GM18502 (cell line): ENCODE results near the gene TMEM184B.
"Not testable (repeated sequence)": the region's sequence is repeated elsewhere in the genome, so short reads cannot be mapped to it uniquely, and the experiment has no call there.

Experiments
- ATAC-seq: cut with Tn5 transposase; IDR thresholded peaks from one replicate; pipeline ENCODE4 v1.9.1; 2021; ENCODE audit warnings: mild to moderate bottlenecking; ENCODE audit not compliant: unreplicated experiment, poor library complexity

TMEM184B gene

DNA sequence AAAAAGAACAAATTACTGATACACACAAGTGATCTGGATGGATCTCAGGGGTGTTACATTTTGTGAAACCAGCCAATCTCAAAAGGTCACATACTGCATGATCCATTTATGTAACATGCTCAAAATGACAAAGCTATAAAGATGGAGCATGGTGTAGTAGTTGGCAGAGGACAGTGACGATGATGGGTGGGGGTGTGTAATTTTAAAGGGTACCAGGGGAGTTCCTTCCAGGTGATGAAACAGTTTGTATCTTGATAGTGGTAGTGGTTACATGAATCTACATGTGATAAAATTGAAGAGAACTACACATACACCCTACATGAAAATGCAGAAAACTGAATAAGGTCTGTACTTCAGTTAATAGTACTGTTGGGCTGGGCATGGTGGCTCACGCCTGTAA lies 17.1 kb downstream of the TMEM184B start:
- ATAC-seq, result no peak

DNA sequence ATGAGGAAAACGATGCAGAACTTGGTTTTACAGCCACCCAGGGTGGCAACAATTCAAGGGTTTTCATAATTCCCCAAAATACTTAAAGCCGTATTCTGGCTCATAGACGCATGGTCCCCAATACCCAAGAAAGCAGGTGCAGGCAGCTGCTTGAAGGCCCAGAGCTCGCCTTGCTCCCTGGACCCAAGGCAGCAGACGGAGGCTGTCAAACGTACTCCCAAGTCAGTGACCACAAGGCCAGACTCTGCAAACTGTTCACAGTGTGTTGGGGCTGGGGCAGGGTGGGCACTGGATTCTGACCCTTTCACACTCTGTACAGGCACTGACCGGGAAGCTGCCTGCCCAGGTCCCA lies 21.5 kb downstream of the TMEM184B start:
- no peak for ATAC-seq

DNA sequence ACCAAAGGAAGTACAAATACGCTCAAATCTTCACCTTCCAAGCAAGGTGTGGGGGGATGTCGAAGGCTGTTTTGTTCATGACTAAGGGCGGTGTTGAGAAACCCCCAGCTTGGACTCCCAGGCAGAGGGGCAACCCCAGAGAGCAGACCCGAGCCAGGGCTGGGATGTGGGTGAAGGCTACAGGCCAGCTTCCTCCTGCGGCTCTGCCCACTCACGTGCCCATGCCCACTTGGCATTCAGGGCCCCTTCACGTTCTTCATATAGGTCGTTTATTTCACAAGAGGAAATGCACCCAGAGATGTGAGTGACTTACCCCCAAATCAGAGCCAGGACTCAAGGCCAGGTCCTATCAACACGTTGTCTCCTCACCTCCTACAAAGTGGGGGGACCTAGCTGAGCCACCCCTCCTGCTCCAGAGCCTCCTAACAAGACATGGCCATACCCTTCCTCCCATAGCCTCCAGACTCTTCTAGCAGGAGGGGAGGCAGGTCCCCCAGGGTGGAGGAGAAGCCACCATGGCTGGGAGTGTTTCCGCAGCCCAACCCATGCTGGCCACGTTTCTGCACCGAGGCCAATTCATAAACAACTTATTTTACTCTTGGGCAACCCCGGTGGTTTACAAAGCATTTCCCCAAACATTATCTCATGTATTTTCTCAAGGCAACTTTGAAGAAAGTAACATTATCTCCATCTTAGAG lies 22.0 kb downstream of the TMEM184B start:
- ATAC-seq, result no peak

DNA sequence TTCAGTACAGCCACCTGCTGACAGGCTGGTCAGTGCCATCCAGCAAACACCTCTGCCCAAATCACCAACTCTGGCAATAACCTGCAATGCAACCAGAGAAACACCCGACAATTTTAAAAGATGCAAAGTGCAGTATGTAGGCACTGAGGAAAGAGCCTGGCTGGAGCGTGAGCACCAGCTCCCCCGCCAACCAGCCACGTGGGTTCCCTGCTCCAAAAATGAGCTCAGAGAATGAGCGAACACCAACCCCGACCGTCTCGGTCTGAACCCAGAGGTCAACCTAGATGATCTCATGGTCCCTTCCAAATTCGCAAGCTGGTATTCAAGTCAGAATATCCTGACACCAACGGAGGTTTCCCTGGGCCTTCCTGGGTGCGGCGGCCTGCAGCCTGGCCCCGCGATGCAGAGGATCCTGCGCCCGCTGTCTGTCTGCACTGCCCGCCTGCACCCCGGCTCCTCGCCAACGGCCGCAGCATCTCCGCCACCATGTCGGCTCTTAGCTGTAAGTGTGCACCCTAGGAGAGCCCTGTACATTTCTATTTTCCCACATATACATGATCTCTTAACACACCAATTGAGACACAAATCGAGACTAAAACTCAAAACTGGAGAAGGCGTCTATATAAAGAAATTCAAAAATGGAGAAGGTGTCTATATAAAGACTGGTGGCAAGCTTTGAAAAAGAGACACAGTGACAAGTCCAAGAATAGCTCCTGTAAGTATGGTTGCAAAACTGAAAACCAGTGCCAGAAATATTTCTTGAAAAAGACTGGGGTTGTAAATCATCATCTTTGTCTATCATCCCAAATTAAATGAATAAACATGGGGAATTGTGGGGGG lies 22.8 kb downstream of the TMEM184B start:
- no peak for ATAC-seq

DNA sequence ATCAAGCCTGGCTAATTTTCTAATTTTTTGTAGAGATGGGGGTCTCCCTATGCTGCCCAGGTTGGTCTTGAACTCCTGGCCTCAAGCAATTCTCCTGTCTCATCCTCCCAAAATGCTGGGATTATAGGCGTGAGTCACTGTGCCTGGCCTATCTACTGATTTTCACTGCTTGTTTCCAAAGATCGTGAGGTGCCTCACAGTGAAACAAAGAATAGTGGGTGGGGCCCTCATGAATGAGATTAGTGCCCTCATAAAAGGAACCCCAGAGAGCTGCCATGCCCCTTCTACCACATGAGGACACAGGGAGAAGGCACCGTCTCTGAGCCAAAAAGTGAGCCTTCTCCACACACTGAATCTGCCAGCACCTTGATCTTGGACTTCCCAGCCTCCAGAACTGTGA lies 23.5 kb downstream of the TMEM184B start:
- ATAC-seq, result no peak

DNA sequence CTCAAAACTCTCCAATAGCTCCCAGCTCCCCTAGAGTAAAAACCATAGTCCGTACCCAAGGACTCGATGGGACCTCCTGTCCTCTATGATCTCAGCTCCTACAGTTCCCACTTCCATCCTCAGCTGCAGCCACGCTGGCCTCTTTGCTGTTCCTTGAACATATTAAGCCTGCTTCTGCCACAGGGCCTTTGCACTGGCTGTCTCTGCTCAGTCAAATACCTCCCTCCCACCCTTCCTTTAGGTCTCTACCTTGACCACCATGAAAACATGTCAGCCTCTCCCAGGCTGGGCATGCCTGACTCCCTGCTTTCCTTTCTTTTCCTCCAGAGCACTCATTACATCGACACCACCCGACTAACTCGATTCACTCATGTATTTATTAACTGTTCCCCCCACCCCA lies 24.5 kb downstream of the TMEM184B start:
- no peak for ATAC-seq

DNA sequence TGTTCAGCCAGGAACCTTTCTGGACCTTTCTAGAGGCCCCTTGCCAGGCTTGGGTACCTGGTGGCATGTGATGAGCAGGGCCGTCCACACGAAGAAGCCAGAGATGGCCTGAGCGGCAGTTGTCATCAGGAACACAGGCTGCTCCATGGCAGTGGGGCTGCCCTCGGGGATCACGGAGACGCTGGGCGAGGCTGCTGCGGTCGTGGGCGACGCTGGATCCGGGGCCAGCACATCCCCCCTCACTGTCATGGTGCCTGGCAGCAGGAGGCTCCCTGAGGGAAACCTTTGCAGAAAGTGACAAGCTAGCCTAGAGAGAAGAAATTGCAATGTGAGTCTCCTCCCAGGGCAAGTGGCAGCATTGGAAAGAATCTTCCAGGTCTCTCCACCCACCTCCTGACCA lies 25.1 kb downstream of the TMEM184B start:
- ATAC-seq, result no peak

DNA sequence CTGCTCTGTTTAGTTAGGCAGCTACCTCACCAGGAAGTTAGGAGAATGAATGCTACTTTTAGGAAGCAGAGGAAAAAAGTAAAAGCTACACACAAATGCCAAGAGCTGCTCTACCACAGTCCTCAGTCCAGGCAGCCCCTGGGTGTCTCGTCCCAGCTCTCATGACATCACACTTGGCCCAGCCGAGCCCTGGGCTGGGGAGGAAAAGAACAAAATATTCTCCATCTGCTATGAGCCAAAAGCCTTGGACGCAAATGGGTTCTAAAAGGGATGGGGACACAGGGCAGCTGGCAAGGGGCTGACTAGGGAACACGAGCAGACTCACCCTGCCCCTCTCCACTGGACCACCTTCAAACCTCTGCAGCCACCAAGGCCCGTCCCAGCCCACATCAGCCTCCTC lies 26.1 kb downstream of the TMEM184B start:
- ATAC-seq, result no peak

DNA sequence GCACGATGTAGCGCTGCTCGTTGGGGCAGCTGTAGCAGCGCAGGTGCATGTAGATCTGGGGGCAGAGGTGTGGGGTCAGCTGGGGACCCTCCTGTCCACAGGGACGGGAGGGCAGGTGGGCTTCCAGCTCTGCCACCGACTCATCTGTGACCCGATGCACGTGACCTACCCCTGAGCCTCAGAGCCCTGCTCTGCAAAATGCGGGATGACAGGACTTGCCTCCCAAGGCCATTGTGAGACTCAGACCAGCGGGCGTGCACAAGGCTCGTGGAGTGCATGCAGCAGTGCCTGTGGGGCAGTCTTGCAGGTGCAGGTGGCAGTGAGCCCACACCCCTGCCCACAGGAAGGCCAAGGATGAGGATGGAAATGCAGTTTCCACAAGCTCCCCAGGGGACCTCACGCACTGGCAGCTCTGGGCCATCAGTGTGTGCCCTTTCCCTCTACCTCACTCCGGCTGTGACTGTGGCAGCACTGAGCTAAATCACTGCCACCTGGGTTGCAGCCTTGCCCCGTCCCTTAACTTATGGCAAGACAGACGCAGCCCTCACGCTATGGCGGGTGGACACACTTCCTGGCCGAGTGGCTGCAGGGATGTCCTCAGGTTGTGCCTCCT lies 26.7 kb downstream of the TMEM184B start:
- ATAC-seq, result no peak

DNA sequence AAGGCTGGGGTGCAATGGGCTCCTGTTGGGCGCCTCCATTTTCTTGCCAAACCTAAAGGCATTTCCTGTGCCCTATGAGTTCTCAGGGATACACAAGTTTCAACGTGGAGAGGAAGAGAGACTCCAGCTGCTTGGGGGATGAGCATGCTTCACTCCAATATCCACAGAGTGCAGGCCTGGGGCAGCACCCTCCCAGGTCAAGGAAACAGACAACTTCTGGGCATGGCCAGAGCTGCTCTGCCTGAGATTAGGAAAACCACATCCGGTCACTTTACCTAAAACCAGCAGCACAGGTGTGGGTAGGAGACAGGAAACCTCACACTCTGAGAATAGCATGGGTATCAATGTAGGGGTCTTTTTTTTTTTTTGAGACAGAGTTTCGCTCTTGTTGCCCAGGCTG lies 28.7 kb downstream of the TMEM184B start:
- ATAC-seq, result no peak

DNA sequence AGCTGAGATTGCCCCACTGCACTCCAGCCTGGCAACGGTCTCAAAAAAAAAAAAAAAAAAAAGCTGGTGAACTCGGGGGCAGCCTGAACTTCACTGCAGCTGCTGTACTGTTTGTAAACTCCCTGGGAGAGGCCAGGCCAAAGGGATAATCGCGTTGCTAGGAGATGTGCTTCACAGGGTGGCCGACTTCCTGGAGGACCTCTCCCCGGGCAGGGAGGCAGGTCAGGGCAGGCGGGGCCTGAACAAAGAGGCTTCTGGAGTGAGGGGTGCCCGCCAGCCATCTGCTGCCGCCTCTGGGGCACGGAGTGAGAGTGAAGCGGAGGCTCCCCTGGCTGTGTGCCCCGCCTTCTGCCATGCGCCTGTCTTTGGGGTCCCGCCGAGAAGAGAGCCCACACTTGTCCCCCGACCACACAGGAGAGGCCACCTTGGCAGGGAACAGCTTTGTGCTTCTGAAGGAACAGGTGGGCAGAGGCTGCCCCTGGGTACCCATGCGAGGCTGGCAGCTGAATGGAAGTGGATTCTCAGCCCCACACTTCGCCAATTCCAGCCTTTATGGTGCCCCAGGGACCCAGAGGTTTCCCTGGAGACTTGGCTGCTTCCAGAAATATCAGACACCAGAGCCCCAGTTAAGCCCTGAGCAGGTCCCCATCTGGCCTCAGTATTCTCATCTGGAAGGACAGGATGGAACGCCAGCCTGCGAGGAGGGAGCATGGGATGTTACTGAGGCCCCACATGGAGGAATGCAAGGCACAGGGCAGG lies 29.6 kb downstream of the TMEM184B start:
- ATAC-seq, result no peak

DNA sequence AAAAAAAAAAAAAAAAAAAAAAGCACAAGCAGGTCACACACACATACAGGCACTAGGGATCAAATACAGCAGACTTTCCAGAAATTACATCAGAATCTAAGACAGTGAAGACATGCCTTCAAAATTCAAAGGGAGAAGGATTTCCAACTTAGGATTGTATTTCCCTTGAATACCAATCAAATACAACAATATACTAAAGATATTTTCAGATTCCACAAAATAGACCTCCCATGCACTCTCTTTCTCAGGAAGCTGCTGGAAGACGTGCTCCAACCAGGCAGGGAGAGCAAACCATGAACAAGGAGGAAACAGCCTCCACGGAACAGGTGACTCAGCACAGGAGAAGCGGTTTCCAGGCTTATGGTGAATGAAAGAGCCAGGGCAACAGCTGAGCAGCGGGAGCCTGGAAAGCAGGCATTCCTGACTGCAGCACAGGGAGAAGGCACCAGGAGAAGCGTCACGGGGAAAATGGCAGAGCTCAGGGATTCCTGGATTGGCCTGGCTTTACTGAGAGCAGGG lies 32.0 kb downstream of the TMEM184B start:
- no peak for ATAC-seq

DNA sequence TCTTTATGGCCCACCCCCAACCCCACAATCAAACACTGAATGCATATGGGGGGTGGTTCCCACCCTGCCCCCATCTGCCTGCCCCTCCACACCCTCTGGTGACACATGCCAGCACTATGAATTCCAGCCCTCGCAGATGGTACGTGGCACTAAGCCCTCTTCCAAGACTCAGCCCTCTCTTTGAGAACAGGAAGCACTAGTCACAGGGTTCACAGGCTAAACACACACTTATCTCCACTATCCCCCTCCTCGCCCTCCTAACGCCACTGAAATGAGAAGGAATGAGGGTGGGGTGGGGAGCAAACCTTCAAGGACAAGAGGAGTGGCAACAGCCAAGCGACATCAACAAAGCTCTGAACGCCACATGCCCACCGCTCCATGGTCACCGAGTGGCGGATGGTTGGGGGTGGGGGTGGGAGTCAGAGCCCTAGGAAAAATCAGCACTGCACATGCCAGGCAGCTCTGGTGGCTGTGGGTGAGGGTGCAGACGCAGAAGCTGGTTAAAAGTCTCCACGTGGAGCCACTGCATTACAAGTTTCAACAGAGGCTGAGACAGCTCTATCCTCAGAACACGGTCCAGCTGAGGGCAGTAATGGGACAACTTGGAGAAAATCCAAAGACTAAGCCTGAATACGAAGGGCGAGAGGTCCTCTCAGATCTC lies 33.6 kb downstream of the TMEM184B start:
- no peak for ATAC-seq

DNA sequence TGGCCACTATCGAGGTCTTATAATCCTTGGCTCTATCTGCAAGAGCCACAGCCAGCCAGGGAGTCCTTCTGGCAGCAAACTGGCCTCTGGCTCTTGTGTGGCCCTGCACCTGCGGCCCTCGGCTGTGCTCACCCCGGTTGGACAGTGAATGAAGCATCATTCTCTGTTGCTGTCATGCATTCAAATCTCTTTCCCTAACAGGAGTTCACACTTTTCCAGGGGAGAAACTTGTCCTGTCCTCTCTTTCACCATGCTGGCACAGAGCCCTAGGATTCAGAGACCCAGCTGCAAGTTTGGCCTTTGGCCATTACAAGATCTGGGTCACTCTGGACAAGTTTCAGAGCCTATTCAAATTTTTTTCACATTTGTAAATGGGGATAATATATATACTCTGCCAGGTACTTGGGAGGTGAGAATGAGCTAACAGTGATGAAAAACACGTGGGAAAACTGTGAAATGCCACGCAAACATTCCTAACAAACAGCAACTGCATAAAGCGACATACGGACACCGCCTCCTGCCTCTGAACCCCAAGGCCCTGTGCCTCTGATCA lies 34.2 kb downstream of the TMEM184B start:
- ATAC-seq, result no peak

DNA sequence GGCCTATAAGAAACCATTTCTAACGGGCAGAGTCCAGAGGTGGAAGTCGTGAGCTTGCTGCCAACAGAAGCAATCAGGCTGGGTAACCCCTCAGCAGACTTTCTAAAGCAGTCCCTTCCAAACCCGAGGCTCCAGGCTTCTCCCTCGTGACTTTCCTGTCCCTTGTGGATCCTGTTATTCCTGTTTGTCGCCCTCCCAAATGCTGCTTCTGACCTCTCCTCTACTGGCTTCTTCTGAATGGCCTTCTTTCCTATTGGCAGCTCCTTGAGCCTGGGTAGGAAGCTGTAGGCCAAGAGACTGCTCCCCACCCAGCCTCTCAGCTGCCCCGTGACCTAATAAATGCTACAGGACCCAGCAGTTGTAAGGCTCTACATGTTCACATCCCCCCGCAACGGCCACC lies 36.0 kb downstream of the TMEM184B start:
- ATAC-seq, result no peak

DNA sequence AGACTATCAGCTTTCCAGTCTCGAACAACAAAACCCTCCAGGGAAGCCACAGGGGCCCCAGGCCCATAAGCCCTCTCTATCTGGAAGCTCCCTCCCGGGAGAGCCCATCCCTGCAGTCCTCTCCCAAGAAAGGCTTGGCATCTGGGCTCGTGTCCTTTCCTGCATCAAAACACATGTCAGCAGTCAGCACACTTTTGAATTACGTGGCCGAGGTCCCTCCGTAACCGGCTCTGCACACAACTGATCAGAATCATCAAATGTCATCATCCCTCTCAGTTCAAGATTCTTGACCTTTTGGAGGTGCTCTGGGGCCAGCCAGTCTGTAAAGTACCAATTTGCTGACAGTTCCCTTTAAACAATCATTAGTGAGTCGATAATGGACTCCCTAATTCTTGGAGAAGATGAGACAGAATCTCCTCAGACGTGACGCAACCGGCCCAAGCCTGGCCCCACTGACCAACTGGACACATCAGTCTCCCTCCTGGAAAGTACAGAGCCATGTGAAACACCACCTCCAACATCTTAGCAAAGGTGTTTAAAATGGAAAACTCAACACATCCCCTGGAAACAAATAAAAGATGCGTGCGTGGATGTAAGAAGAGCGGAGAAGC lies 37.5 kb downstream of the TMEM184B start:
- no peak for ATAC-seq

DNA sequence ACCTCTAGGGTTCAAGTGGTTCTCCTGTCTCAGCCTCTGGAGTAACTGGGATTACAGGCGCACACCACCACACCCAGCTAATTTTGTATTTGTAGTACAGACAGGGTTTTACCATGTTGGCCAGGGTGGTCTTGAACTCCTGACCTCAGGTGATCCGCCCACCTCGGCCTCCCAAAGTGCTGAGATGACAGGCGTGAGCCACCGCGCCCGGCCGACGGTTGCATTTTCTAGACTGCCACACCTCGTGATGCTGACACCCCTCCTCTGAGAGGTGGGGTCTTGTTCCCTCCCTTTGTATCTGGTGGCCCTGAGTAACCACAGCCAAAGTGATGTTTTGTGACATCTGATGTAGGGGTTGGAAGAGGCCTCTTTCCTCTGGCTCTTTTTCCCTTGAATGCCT lies 39.0 kb downstream of the TMEM184B start:
- not testable (repeated sequence) for ATAC-seq

DNA sequence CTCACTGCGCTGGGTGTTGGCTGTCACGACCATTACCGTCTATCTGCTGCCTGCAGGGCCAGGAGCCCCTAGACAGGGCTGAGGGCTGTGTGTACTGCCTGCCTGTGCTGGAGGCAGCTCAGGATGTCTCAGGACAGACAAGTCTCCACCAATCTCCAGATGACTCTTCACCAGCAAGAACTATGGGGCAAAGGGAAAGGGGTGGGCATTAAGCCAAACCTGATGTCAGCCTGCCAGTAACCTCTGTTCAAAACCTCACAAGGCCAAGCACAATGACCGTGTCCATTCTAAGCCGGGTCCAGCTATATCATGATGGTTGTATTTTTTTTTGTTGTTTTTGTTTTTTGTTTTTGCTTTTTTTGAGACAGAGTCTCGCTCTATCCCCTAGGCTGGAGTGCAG lies 39.4 kb downstream of the TMEM184B start:
- ATAC-seq, result no peak

DNA sequence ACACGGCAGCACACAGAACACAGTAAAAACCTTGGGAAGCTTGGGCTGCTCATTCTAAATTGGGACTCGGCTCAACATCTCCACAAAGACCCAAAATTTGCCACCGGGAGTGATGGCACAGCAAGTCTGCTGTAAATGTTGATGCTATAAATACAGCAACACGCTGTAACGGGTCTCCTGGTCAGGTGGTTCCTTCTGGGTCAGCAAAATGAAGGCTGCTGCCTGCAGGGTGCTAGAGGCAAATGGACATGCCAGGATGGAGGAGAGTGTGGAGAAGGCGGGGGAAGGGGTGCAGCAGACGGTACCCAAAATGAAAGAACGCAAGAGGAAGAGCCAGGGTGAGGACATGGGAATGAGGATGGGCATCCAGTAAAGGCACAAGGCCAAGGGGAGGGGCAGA lies 40.6 kb downstream of the TMEM184B start:
- no peak for ATAC-seq
